Esophagus muscularis mucosa (tissue), 4 donors: ENCODE results near the gene UPP2. TPM values are rescaled to one million over a fixed set of nuclear protein-coding genes. Genes with fewer than 3 reads are reported as not detected.

ENCODE experiments used
- DNase-seq: peaks from one replicate; pipeline ENCODE4 v3.0.0-alpha.2; 2017; ENCODE audit errors: extremely low spot score
- H3K27ac ChIP-seq, 4 donors: fragments of 200-600 bp; sonication (generic); replicated peaks in 1 of 4; 1 replicate in 3 of 4; 2 replicates in 1 of 4; pipeline ENCODE4 v1.5.1; 2016 to 2019; ENCODE audit warnings: mild to moderate bottlenecking in 1 of 4
- H3K27me3 ChIP-seq, 4 donors: fragments of 200-600 bp; sonication (generic); one replicate each; pipeline versions ENCODE4 v1.5.1 to v1.6.0; 2016 to 2019
- H3K36me3 ChIP-seq, 4 donors: fragments of 200-600 bp; sonication (generic); one replicate each; pipeline ENCODE4 v1.5.1; 2016 to 2019
- H3K4me1 ChIP-seq, 4 donors: fragments of 200-600 bp; sonication (generic); one replicate each; pipeline ENCODE4 v1.5.1; 2016 to 2019
- H3K4me3 ChIP-seq, 4 donors: fragments of 200-600 bp; sonication (generic); 1 replicate in 2 of 4; 2 replicates in 2 of 4; pipeline ENCODE4 v1.5.1; 2016 to 2019; ENCODE audit warnings: mild to moderate bottlenecking in 4 of 4, moderate library complexity in 1 of 4
- H3K9me3 ChIP-seq, 4 donors: fragments of 200-600 bp; sonication (generic); 1 replicate in 3 of 4; 2 replicates in 1 of 4; pipeline ENCODE4 v1.5.1; 2016 to 2019
- CTCF ChIP-seq, 3 experiments: fragments of 200-600 bp in 2 of 3; fragments of 450-650 bp in 1 of 3; sonication (generic) in 2 of 3; IDR thresholded peaks; one replicate each; pipeline ENCODE4 v1.5.1; 2017 to 2019; ENCODE audit warnings: antibody characterized with exemption in 3 of 3, mild to moderate bottlenecking in 2 of 3, moderate library complexity in 1 of 3
- EP300 ChIP-seq: sonication (generic); formaldehyde crosslinking; IDR thresholded peaks from one replicate; pipeline ENCODE4 v1.6.1; 2017; ENCODE audit warnings: antibody characterized with exemption
- POLR2A ChIP-seq: fragments of 450-650 bp; IDR thresholded peaks from one replicate; pipeline ENCODE4 v1.6.1; 2017; ENCODE audit warnings: antibody characterized with exemption, moderate library complexity, mild to moderate bottlenecking, low read depth
- POLR2AphosphoS5 ChIP-seq, 2 donors: sonication (generic); formaldehyde crosslinking; IDR thresholded peaks; one replicate each; pipeline ENCODE4 v1.6.1; 2017; ENCODE audit warnings: antibody characterized with exemption in 2 of 2
- WGBS: methylation state at CpG from one replicate; pipeline ENCODE4 v1.1.5; 2018; 5-methylcytosine and 5-hydroxymethylcytosine counted together
- intact Hi-C: fragments of 100-400 bp; cut with DNase I; formaldehyde crosslinking; loops from one replicate; pipeline ENCODE4 v1.15.1; 2023
- total RNA-seq, 4 donors: library from RNA; depleted of rRNA; stranded (reverse); fragments of >200 nt; gene quantifications; one replicate each; pipeline versions ENCODE4 v1.1.0 to v1.2.1, GENCODE V29; 2016

The UPP2 gene
- not detected for total RNA-seq

DNA sequence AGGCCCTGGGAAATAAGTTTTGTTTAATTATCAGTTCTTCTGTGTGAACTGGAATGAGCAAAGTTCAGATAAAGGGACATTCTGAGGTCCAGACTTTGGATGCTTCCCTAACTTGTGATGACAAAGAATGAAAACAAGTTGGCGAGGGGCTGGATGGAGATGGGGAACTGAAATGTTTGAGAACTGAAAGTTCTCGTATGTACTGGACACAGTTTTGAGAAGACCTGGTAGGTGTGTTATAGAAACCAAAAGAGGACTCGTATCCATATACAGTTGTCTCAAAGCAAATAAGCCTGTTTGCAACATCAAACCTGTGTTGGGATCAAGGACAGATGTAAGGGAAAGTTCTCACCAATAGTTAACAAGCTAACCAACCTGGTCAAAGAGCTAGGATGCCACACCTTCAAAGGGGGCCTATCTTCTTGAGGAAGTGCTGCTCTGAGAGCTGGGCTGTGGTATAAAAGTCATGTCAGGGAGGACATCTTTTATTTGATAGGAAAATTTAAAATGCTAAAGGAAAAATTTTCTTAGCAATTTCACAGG is at the start of gene UPP2:
Gene UPP2, plus strand, starts transcription at position 493 of the 543 bp plus-strand sequence. CDS start 188 bp downstream, outside the sequence.
- H3K27me3 ChIP-seq = no peaks in the 10 kb centered on the region
- H3K4me1 ChIP-seq = no peaks in the 10 kb centered on the region
- H3K4me3 ChIP-seq = no peak within 1 kb of the TSS
- 85% methylated on average over 3 of the region's 3 CpGs for WGBS
- no peaks in the 10 kb centered on the region for H3K36me3 ChIP-seq
- no peak for TF ChIP-seq POLR2AphosphoS5 (IDR thresholded peaks at IDR 0.05)
- TF ChIP-seq POLR2A = no peak
- no peak for TF ChIP-seq CTCF (IDR thresholded peaks at IDR 0.05)
- no peak for TF ChIP-seq EP300
- H3K9me3 ChIP-seq = no peaks in the 10 kb centered on the region
- H3K27ac ChIP-seq = no peak within 1 kb of the TSS
- no peak for DNase-seq
- intact Hi-C loops = no loop called here

GRCh38 chr2:158052761-158053160 is 48.9 kb upstream of the UPP2 start:
- WGBS = 88% methylated on average over 2 of the region's 2 CpGs
- peak; percentile 74 for DNase-seq
- H3K9me3 ChIP-seq = no peaks in the 10 kb centered on the region

GRCh38 chr2:158056875-158057274 is 44.8 kb upstream of the UPP2 start:
- Histone ChIP-seq H3K27ac (no peak overlapping the region), H3K9me3 (no peaks in the 10 kb centered on the region), H3K27me3 (no peaks in the 10 kb centered on the region), H3K4me3 (no peak overlapping the region), H3K36me3 (no peaks in the 10 kb centered on the region), H3K4me1 (no peaks in the 10 kb centered on the region)
- intact Hi-C loops = no loop called here
- DNase-seq = no peak
- TF ChIP-seq CTCF (IDR thresholded peaks at IDR 0.05) = no peak
- TF ChIP-seq EP300 = no peak
- TF ChIP-seq POLR2A = no peak
- no peak for TF ChIP-seq POLR2AphosphoS5 (IDR thresholded peaks at IDR 0.05)
- 51% methylated on average over 2 of the region's 2 CpGs for WGBS

More at GRCh38 chr2:158052761-158053160, 48.9 kb upstream of the UPP2 start:
- H3K4me3 ChIP-seq = no peak overlapping the region
- no peak overlapping the region for H3K27ac ChIP-seq
- intact Hi-C loops = no loop called here
- no peaks in the 10 kb centered on the region for H3K4me1 ChIP-seq
- H3K27me3 ChIP-seq = no peaks in the 10 kb centered on the region
- no peaks in the 10 kb centered on the region for H3K36me3 ChIP-seq
- TF ChIP-seq EP300 = no peak
- no peak for TF ChIP-seq POLR2A
- no peak for TF ChIP-seq POLR2AphosphoS5 (IDR thresholded peaks at IDR 0.05)
- no peak for TF ChIP-seq CTCF (IDR thresholded peaks at IDR 0.05)

DNA sequence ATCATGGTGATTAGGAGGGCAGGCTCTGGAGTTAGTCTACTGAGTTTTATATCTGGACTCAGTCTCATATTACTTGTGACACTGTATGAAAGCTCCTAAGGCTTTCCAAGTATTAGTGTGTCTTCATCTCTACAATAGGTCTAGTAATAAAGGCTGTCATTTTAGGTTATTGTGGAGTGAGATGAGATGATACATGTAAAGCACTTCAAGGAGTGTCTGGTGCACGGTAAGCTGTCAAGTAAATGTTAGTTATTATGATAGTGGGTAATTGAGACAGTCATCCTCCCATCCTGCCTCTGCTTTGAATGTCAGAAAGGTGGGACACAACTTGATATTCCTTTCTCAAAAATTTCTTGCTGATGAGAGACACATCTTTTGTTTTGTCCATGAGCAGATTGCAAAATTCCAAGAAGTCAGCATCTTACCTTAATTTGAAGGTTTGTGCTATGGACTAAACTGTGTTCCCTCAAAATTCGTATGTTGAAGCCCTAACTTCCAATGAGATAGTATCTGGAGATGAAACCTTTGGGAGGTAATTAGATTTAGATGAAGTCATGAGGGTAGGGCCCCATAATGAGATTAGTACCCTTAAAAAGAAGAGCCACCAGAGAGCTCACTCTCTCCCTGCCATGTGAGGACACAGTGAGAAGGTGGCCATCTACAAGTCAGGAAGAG is 41.4 kb upstream of the UPP2 start:
- no peak for TF ChIP-seq CTCF (IDR thresholded peaks at IDR 0.05)
- TF ChIP-seq POLR2AphosphoS5 (IDR thresholded peaks at IDR 0.05) = no peak
- no peak for TF ChIP-seq EP300
- TF ChIP-seq POLR2A = no peak
- DNase-seq = no peak
- H3K36me3 ChIP-seq = no peaks in the 10 kb centered on the region
- no peak overlapping the region for H3K4me3 ChIP-seq
- no peak overlapping the region for H3K27ac ChIP-seq
- H3K9me3 ChIP-seq = peaks cover 0 to 5% (median 0%) of the 10 kb centered on the region in 4 donors
- 88% methylated on average over 2 of the region's 2 CpGs for WGBS
- no peaks in the 10 kb centered on the region for H3K27me3 ChIP-seq
- no peaks in the 10 kb centered on the region for H3K4me1 ChIP-seq
- intact Hi-C loops = no loop called here
